ENCODE results near the gene UBD. TPM values are rescaled to one million over a fixed set of nuclear protein-coding genes. Genes with fewer than 3 reads are reported as not detected.

UBD gene
- total and polyA plus RNA-seq, 7 donors, result 0.71 to 207 (median 10.0) TPM; not detected in 3

- H3K9me3 ChIP-seq, result no peaks in the 10 kb centered on the region
- WGBS, 2 donors, result 83 to 87% methylated on average over 2 of the region's 2 CpGs
Observed at GRCh38 chr6:29530671-29531310, 28.7 kb downstream of the UBD start.

DNA sequence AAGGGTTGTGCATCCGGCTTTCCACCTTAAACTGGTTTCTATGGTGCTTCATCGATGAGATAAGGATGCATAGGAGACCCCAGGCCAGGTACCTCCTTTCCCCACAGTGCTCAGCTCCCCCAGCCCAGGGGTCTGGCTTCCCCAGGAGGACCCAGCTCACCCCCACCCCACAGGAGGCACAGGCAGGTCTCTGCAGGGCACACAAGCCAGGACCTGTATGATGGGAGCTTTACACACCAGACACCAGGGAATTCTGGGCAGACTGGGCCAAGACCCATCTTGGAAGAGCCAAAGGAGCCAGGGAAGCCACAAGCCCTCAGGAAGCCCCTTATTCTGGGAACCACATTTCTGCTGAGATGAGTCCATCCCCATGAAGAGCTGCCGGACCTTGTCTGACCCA lies 29.6 kb downstream of the UBD start:
- H3K9me3 ChIP-seq, result no peaks in the 10 kb centered on the region
- intact Hi-C loops (cut with DNase I), result no loop called here
- H3K4me3 ChIP-seq, result no peak overlapping the region
- H3K36me3 ChIP-seq, result no peaks in the 10 kb centered on the region
- H3K27me3 ChIP-seq, result no peaks in the 10 kb centered on the region
- DNase-seq, result no peak
- H3K27ac ChIP-seq, result no peak overlapping the region
- WGBS, 2 donors, result 84 to 92% methylated on average over 3 of the region's 3 CpGs
- TF ChIP-seq POLR2AphosphoS5 (IDR thresholded peaks at IDR 0.05), result no peak
- TF ChIP-seq CTCF (IDR thresholded peaks at IDR 0.05), result no peak
- TF ChIP-seq POLR2A (IDR thresholded peaks at IDR 0.05), result no peak
- TF ChIP-seq EP300 (IDR thresholded peaks at IDR 0.05), result no peak
- H3K4me1 ChIP-seq, result no peaks in the 10 kb centered on the region

More at GRCh38 chr6:29530671-29531310, 28.7 kb downstream of the UBD start:
- Histone ChIP-seq H3K4me1 (no peaks in the 10 kb centered on the region), H3K27ac (no peak overlapping the region), H3K36me3 (no peaks in the 10 kb centered on the region), H3K4me3 (no peak overlapping the region), H3K27me3 (no peaks in the 10 kb centered on the region)
- TF ChIP-seq POLR2AphosphoS5 (IDR thresholded peaks at IDR 0.05) (no peak), EP300 (IDR thresholded peaks at IDR 0.05) (no peak), POLR2A (IDR thresholded peaks at IDR 0.05) (no peak), CTCF (IDR thresholded peaks at IDR 0.05) (no peak)
- no peak for DNase-seq
- intact Hi-C loops (cut with DNase I), result no loop called here

GRCh38 chr6:29528988-29529560 lies 30.5 kb downstream of the UBD start:
- no peaks in the 10 kb centered on the region for H3K36me3 ChIP-seq
- intact Hi-C loops (cut with DNase I), result no loop called here
- WGBS, 2 donors, result 68 to 84% methylated on average over 2 of the region's 2 CpGs
- DNase-seq, result no peak
- H3K4me3 ChIP-seq, result no peak overlapping the region
- H3K27me3 ChIP-seq, result no peaks in the 10 kb centered on the region
- H3K9me3 ChIP-seq, result no peaks in the 10 kb centered on the region
- no peak overlapping the region for H3K27ac ChIP-seq
- no peak for TF ChIP-seq POLR2AphosphoS5 (IDR thresholded peaks at IDR 0.05)
- TF ChIP-seq EP300 (IDR thresholded peaks at IDR 0.05), result no peak
- H3K4me1 ChIP-seq, result no peaks in the 10 kb centered on the region

DNA sequence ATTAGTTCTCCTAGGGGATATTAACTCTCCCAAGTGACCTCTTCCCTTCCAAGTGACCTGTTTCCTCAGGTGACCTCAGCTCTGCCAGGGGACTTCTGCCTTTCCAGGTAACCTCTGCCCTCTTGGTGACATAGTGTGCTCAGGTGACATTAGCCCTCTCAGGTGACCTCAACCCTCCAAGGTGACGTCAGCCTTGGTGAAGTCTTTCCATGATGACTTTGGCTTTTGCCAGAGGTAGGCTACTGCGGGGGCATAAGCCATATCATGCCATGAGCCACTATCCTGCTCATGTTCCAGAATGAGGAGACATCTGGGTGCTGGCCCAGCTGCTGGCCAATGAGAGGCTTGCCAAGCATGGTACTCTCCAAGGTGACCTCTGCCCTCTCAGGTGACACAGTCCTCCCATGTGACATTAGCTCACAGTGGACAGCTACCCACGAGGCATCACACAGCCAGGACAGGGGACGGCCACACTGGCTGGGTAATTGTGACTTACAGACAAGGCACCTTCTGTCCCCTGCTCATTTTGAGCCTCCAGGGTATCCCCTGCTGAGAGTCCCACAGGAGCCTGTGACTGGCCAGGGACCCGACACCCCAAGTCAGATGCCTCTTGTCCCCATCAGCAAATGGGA lies 31.1 kb downstream of the UBD start:
- no peaks in the 10 kb centered on the region for H3K4me1 ChIP-seq
- intact Hi-C loops (cut with DNase I), result no loop called here
- H3K36me3 ChIP-seq, result no peaks in the 10 kb centered on the region

GRCh38 chr6:29527564-29527963 lies 32.0 kb downstream of the UBD start:
- DNase-seq, result no peak
- intact Hi-C loops (cut with DNase I), result no loop called here

More for the DNA sequence above, 31.1 kb downstream of the UBD start:
- no peaks in the 10 kb centered on the region for H3K27me3 ChIP-seq
- no peak for DNase-seq
- no peak overlapping the region for H3K4me3 ChIP-seq
- no peak for TF ChIP-seq EP300 (IDR thresholded peaks at IDR 0.05)
- no peaks in the 10 kb centered on the region for H3K9me3 ChIP-seq
- H3K27ac ChIP-seq, result no peak overlapping the region
- WGBS, 2 donors, result 74 to 77% methylated on average over 5 of the region's 5 CpGs

More at GRCh38 chr6:29527564-29527963, 32.0 kb downstream of the UBD start:
- TF ChIP-seq POLR2AphosphoS5 (IDR thresholded peaks at IDR 0.05) (no peak), POLR2A (IDR thresholded peaks at IDR 0.05) (no peak), CTCF (IDR thresholded peaks at IDR 0.05) (no peak)
- no peak overlapping the region for H3K4me3 ChIP-seq
- H3K4me1 ChIP-seq, result no peaks in the 10 kb centered on the region
- WGBS, 2 donors, result 52 to 74% methylated on average over 2 of the region's 2 CpGs
- H3K36me3 ChIP-seq, result no peaks in the 10 kb centered on the region
- no peak overlapping the region for H3K27ac ChIP-seq
- H3K27me3 ChIP-seq, result no peaks in the 10 kb centered on the region
- H3K9me3 ChIP-seq, result no peaks in the 10 kb centered on the region
